Neuronal stem cell (in vitro differentiated cells): ENCODE data around the gene TWNK.

Experiments
- DNase-seq: peaks from one replicate; pipeline ENCODE4 v3.0.0-alpha.2; 2013; ENCODE audit warnings: low spot score
- H2AFZ ChIP-seq: one replicate; pipeline ENCODE4 v1.6.1; 2013; ENCODE audit warnings: mild to moderate bottlenecking, low read length, inconsistent platforms
- H2AK5ac ChIP-seq: 2 replicates; pipeline ENCODE4 v1.6.1; 2013; ENCODE audit warnings: low read depth, mild to moderate bottlenecking, inconsistent platforms, low read length, moderate library complexity, mixed read lengths
- H2BK120ac ChIP-seq: 2 replicates; pipeline ENCODE4 v1.6.1; 2013; ENCODE audit warnings: low read depth, mild to moderate bottlenecking, inconsistent platforms, low read length, moderate library complexity, mixed read lengths
- H2BK12ac ChIP-seq: one replicate; pipeline ENCODE4 v1.6.1; 2013; ENCODE audit warnings: low read length, inconsistent platforms
- H2BK15ac ChIP-seq: 2 replicates; pipeline ENCODE4 v1.6.1; 2013; ENCODE audit warnings: mild to moderate bottlenecking, low read length, inconsistent platforms, mixed read lengths
- H2BK5ac ChIP-seq: one replicate; pipeline ENCODE4 v1.6.1; 2013; ENCODE audit warnings: inconsistent platforms, mild to moderate bottlenecking, low read length, moderate library complexity
- H3K14ac ChIP-seq: one replicate; pipeline ENCODE4 v1.6.1; 2013; ENCODE audit warnings: low read length, inconsistent platforms
- H3K18ac ChIP-seq: 2 replicates; pipeline ENCODE4 v1.6.1; 2013; ENCODE audit warnings: low read length, inconsistent platforms
- H3K23ac ChIP-seq: 2 replicates; pipeline ENCODE4 v1.6.1; 2013; ENCODE audit warnings: low read depth, mild to moderate bottlenecking, mixed read lengths, low read length, inconsistent platforms; ENCODE audit not compliant: poor library complexity
- H3K27ac ChIP-seq: replicated peaks from 3 replicates; pipeline ENCODE4 v1.5.1; 2013; ENCODE audit warnings: low read length, inconsistent platforms
- H3K27me3 ChIP-seq, 3 experiments: 2 replicates each; pipeline ENCODE4 v1.6.1; 2013; ENCODE audit warnings: low read length in 3 of 3, mild to moderate bottlenecking in 2 of 3, inconsistent platforms in 1 of 3, low read depth in 1 of 3, mixed read lengths in 1 of 3, moderate library complexity in 1 of 3; ENCODE audit not compliant: control insufficient read depth in 3 of 3, insufficient read depth in 3 of 3
- H3K36me3 ChIP-seq, 2 donors: replicated peaks in 1 of 2; 2 replicates each; pipeline ENCODE4 v1.6.1; 2013; ENCODE audit warnings: low read length in 2 of 2; ENCODE audit not compliant: control insufficient read depth in 2 of 2, insufficient read depth in 2 of 2
- H3K4ac ChIP-seq: 2 replicates; pipeline ENCODE4 v1.6.1; 2013; ENCODE audit warnings: inconsistent platforms, mild to moderate bottlenecking, low read length, moderate library complexity
- H3K4me1 ChIP-seq, 2 donors: 1 replicate in 1 of 2; 2 replicates in 1 of 2; pipeline ENCODE4 v1.6.1; 2013; ENCODE audit warnings: low read length in 2 of 2, low read depth in 1 of 2; ENCODE audit not compliant: control insufficient read depth in 2 of 2, insufficient read depth in 1 of 2
- H3K4me2 ChIP-seq: one replicate; pipeline ENCODE4 v1.6.1; 2013; ENCODE audit warnings: mild to moderate bottlenecking, low read length, inconsistent platforms; ENCODE audit not compliant: insufficient read depth, poor library complexity, severe bottlenecking
- H3K4me3 ChIP-seq, 2 donors: 2 replicates each; pipeline ENCODE4 v1.5.1; 2013; ENCODE audit warnings: low read length in 2 of 2, mild to moderate bottlenecking in 2 of 2, inconsistent platforms in 1 of 2, moderate library complexity in 1 of 2
- H3K79me1 ChIP-seq: one replicate; pipeline ENCODE4 v1.6.1; 2013; ENCODE audit warnings: low read depth, mild to moderate bottlenecking, inconsistent platforms, low read length, moderate library complexity
- H3K9ac ChIP-seq: one replicate; pipeline ENCODE4 v1.6.1; 2013; ENCODE audit warnings: mild to moderate bottlenecking, low read depth, low read length, inconsistent platforms; ENCODE audit not compliant: poor library complexity
- H3K9me3 ChIP-seq, 2 donors: replicated peaks in 1 of 2; 2 replicates each; pipeline versions ENCODE3 to v1.6.1; 2013; ENCODE audit warnings: low read length in 2 of 2, mild to moderate bottlenecking in 2 of 2, inconsistent platforms in 1 of 2, low read depth in 1 of 2, mixed read lengths in 1 of 2, moderate library complexity in 1 of 2; ENCODE audit not compliant: control insufficient read depth in 2 of 2, insufficient read depth in 1 of 2
- H4K8ac ChIP-seq: one replicate; pipeline ENCODE4 v1.6.1; 2013; ENCODE audit warnings: low read depth, mild to moderate bottlenecking, inconsistent platforms, low read length, moderate library complexity
- H4K91ac ChIP-seq: one replicate; pipeline ENCODE4 v1.6.1; 2013; ENCODE audit warnings: low read length, low read depth, mild to moderate bottlenecking, inconsistent platforms; ENCODE audit not compliant: poor library complexity
- WGBS, 2 donors: extraction: QIAGEN DNeasy Blood & Tissue Kit; methylation state at CpG; one replicate each; pipeline ENCODE4 v1.1.7; 2013; ENCODE audit warnings: missing lambda C conversion rate in 2 of 2, mixed read lengths in 1 of 2; ENCODE audit not compliant: insufficient read length in 2 of 2, insufficient replicate concordance in 1 of 2; ENCODE audit errors: extremely low coverage in 2 of 2; 5-methylcytosine and 5-hydroxymethylcytosine counted together

TWNK gene

DNA sequence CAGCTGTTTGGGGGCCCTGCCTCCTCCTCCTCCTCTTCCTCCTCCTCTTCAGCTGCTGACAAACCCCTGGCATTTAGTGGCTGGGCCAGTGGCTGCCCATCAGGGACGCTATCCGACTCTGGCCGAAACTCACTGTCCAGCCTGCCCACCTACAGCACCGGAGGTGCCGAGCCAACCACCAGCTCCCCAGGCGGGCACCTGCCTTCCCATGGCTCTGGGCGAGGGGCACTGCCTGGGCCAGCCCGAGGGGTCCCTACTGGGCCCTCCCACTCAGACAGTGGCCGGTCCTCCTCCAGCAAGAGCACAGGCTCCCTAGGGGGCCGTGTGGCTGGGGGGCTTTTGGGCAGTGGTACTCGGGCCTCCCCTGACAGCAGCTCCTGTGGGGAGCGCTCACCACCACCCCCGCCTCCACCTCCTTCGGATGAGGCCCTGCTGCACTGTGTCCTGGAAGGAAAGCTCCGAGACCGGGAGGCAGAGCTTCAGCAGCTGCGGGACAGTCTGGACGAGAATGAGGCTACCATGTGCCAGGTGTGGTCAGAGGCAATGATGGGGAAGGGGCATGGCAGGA lies 16.4 kb downstream of the TWNK start:
- no peaks in the 10 kb centered on the region for H3K27me3 ChIP-seq
- H3K36me3 ChIP-seq = peaks cover 40 to 59% of the 10 kb centered on the region in 2 donors
- H2AFZ ChIP-seq = no peak overlapping the region
- no CpG with 5 or more reads among the region's 18 CpGs for WGBS, 2 donors
- H3K4me1 ChIP-seq = peaks cover 19 to 20% of the 10 kb centered on the region in 2 donors
- H3K14ac ChIP-seq = no peak overlapping the region
- no peak overlapping the region for H4K8ac ChIP-seq
- no peak overlapping the region for H2BK15ac ChIP-seq
- no peaks in the 10 kb centered on the region for H3K9me3 ChIP-seq
- H3K4ac ChIP-seq = no peak overlapping the region
- no peak overlapping the region for H3K23ac ChIP-seq
- H2BK5ac ChIP-seq = no peak overlapping the region
- H3K4me2 ChIP-seq = no peak overlapping the region
- no peak overlapping the region for H3K18ac ChIP-seq
- peaks cover 28% of the 10 kb centered on the region for H3K79me1 ChIP-seq
- no peak overlapping the region for H2AK5ac ChIP-seq
- H3K27ac ChIP-seq = no peak overlapping the region
- peak overlapping the region; percentile 8 for H2BK12ac ChIP-seq
- no peak overlapping the region for H3K4me3 ChIP-seq
- H2BK120ac ChIP-seq = no peak overlapping the region
- no peak overlapping the region for H4K91ac ChIP-seq
- no peak overlapping the region for H3K9ac ChIP-seq
- no peak for DNase-seq

DNA sequence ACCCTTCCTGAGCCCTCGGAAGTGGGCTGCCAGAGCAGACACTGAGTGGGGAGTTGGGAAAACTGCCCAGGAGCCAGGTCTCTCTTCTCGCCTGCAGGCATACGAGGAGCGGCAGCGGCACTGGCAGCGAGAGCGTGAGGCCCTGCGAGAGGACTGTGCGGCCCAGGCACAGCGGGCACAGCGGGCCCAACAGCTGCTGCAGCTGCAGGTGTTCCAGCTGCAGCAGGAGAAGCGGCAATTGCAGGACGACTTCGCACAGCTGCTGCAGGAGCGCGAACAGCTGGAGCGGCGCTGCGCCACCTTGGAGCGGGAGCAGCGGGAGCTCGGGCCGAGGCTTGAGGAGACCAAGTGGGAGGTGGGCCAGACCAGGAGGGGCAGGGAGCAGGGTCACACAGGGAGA lies 18.0 kb downstream of the TWNK start:
- H3K14ac ChIP-seq = no peak overlapping the region
- H3K23ac ChIP-seq = no peak overlapping the region
- no peak overlapping the region for H3K4me2 ChIP-seq
- H4K91ac ChIP-seq = no peak overlapping the region
- H3K27me3 ChIP-seq = no peaks in the 10 kb centered on the region
- no peak overlapping the region for H3K4me3 ChIP-seq
- no peaks in the 10 kb centered on the region for H3K9me3 ChIP-seq
- H2BK120ac ChIP-seq = no peak overlapping the region
- WGBS, 2 donors = no CpG with 5 or more reads among the region's 23 CpGs
- H3K79me1 ChIP-seq = peaks cover 26% of the 10 kb centered on the region
- H3K4ac ChIP-seq = no peak overlapping the region
- H2BK15ac ChIP-seq = no peak overlapping the region
- H2BK12ac ChIP-seq = no peak overlapping the region
- H4K8ac ChIP-seq = no peak overlapping the region
- H3K4me1 ChIP-seq = peaks cover 18 to 25% of the 10 kb centered on the region in 2 donors
- DNase-seq = no peak
- H2AK5ac ChIP-seq = no peak overlapping the region
- H3K9ac ChIP-seq = no peak overlapping the region
- peak overlapping the region; percentile 28 for H3K18ac ChIP-seq
- no peak overlapping the region for H2AFZ ChIP-seq
- no peak overlapping the region for H3K27ac ChIP-seq
- peak overlapping the region; percentile 39 for H2BK5ac ChIP-seq
- H3K36me3 ChIP-seq = peaks cover 42 to 59% of the 10 kb centered on the region in 2 donors

DNA sequence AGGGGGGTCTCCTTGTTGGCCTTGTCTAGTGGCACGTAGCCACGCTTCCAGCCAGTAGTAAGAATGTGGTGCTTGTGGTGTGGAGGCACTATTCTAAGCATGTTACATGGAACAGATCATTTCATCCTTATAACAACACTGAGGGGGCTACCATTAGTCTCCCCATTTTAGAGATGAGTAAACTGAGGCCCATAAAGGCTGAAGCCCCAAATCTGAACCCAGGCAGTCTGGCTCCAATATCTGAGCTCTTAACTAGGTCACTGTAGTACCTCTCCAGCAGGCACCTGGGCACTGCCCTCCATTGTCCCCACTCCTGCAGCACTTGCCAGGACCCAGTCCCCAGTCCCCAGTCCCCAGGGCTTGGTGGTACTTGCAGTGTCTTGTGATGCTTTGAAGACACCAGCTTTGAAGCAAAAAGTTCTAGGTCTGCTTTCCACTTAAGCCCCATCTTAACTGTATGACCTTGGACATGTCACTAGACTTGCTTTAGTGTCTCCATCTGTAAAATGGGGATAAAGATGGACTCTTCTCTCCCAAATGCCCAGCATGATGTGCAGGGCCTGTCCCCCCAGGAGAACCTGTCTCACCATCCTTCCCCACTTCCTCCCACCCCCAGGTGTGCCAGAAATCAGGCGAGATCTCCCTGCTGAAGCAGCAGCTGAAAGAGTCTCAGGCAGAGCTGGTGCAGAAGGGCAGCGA lies 18.7 kb downstream of the TWNK start:
- Histone ChIP-seq H2AK5ac (no peak overlapping the region), H3K9ac (no peak overlapping the region), H3K9me3 (no peaks in the 10 kb centered on the region), H3K4me1 (peaks cover 14 to 21% of the 10 kb centered on the region in 2 donors), H4K91ac (no peak overlapping the region), H2BK5ac (peak overlapping the region; percentile 53), H3K4me3 (no peak overlapping the region), H3K27ac (no peak overlapping the region), H2BK12ac (no peak overlapping the region), H3K79me1 (peaks cover 25% of the 10 kb centered on the region), H2BK15ac (no peak overlapping the region), H3K27me3 (no peaks in the 10 kb centered on the region), H4K8ac (no peak overlapping the region), H2BK120ac (no peak overlapping the region), H2AFZ (no peak overlapping the region), H3K36me3 (peaks cover 42 to 59% of the 10 kb centered on the region in 2 donors), H3K14ac (no peak overlapping the region), H3K23ac (no peak overlapping the region), H3K4me2 (no peak overlapping the region), H3K18ac (peak overlapping the region; percentile 28), H3K4ac (no peak overlapping the region)
- no CpG with 5 or more reads among the region's 4 CpGs for WGBS, 2 donors
- DNase-seq = no peak

DNA sequence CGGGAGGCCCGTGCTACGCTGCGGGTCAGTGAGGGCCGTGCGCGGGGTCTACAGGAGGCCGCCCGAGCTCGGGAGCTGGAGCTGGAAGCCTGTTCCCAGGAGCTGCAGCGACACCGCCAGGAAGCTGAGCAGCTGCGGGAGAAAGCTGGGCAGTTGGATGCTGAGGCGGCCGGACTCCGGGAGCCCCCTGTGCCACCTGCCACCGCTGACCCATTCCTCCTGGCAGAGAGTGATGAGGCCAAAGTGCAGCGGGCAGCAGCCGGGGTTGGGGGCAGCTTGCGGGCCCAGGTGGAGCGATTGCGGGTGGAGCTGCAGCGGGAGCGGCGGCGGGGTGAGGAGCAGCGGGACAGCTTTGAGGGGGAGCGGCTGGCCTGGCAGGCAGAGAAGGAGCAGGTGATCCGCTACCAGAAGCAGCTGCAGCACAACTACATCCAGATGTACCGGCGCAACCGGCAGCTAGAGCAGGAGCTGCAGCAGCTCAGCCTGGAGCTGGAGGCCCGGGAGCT lies 19.3 kb downstream of the TWNK start:
- H3K27ac ChIP-seq = no peak overlapping the region

More for the DNA sequence above, 19.3 kb downstream of the TWNK start:
- Histone ChIP-seq H4K91ac (no peak overlapping the region), H2BK5ac (peak overlapping the region; percentile 53), H3K27me3 (no peaks in the 10 kb centered on the region), H3K4ac (no peak overlapping the region), H3K23ac (peak overlapping the region; percentile 89), H3K4me2 (no peak overlapping the region), H3K9ac (peak overlapping the region; percentile 50), H2BK15ac (no peak overlapping the region), H2AFZ (no peak overlapping the region), H3K79me1 (peaks cover 22% of the 10 kb centered on the region), H3K14ac (no peak overlapping the region), H2AK5ac (peak overlapping the region; percentile 75), H3K4me3 (no peak overlapping the region), H2BK120ac (no peak overlapping the region), H3K9me3 (no peaks in the 10 kb centered on the region), H3K36me3 (peaks cover 42 to 57% of the 10 kb centered on the region in 2 donors), H4K8ac (peak overlapping the region; percentile 65), H3K18ac (peak overlapping the region; percentile 28), H3K4me1 (peaks cover 8 to 18% of the 10 kb centered on the region in 2 donors), H2BK12ac (peak overlapping the region; percentile 73)
- DNase-seq = no peak
- no CpG with 5 or more reads among the region's 33 CpGs for WGBS, 2 donors
